NOMO-1 (cell line): ENCODE data around the gene OR7G1.
A peak's percentile ranks its signal among the peaks of the same experiment; 100 is the strongest.

Source experiments
- DNase-seq, 2 experiments: peaks; one replicate each; lab custom pipeline; 2025; ENCODE audit not compliant: unreplicated experiment in 2 of 2; lab: John Stamatoyannopoulos, UW

OR7G1 gene, protein sequence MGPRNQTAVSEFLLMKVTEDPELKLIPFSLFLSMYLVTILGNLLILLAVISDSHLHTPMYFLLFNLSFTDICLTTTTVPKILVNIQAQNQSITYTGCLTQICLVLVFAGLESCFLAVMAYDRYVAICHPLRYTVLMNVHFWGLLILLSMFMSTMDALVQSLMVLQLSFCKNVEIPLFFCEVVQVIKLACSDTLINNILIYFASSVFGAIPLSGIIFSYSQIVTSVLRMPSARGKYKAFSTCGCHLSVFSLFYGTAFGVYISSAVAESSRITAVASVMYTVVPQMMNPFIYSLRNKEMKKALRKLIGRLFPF

DNA sequence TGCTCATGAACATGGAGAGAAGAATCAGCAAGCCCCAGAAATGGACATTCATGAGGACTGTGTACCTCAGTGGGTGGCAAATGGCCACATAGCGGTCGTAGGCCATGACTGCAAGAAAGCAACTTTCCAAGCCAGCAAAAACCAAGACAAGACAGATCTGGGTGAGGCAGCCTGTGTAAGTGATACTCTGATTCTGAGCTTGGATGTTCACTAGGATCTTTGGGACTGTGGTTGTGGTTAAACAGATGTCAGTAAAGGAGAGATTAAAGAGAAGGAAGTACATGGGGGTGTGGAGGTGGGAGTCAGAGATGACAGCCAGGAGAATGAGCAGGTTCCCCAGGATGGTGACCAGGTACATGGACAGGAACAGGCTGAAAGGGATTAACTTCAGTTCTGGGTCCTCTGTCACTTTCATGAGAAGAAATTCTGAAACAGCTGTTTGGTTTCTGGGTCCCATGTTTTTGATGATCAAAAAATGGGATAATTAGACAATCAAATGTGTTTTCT is at the start of gene OR7G1:
OR7G1 (minus strand) TSS at position 457 of the 507 bp plus-strand sequence; CDS start at position 457, 0 bp downstream.
- no peak for DNase-seq

DNA sequence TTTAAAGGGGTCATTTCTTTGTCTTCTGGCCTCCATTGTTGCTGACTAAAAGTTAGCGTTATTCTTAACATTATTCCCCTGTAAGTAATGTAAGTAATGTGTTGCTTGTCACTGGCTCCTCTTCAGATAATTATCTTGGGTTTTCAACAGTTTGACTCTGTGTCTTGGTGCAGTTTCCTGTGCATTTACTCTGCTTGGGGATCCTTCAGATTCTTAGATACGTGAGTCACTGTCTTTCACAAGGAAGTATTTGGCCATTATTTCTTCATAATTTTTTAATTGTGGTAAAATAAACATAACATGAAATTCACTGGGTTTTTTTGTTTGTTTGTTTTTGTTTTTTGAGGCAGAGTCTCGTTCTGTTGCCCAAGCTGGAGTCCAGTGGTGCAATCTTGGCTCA is 49.7 kb upstream of the OR7G1 start:
- DNase-seq: no peak

DNA sequence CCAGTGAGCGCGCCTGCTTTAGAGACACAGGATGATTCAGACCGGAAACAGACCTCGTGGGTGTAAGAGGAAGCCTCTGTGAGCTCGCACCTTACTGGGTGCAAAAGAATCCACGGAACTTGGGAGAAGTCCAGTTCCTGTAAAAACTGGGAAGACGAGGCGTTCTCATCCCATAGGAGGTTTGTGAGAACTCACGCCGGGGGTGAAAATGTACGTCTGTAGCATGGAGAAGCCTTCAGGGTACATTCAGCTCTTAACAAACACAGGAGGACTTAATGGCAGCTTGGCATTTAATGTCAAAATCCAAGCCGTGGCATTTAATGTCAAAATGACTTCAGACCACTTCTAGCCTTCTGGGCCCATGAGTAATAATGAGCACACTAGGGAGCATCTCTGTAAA is 45.9 kb upstream of the OR7G1 start:
- DNase-seq: no peak

DNA sequence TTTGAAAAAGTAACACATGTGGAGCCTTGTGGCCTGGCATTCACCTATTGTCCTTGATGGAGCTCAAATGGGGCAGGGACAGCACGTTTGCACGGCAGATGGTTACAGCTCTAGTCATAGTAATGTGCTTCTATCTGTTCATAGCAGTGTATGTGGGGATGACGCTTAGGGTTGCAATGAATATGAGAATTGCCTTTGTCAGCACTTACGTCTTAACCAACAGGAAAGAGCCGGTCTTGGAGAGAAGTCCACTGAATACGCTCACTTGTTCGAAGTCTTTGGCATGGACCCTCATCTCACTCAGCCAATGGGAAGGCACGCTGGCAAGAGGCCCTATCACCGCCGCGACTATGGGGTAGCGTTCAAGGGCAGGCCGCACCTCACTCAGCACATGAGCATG is 44.3 kb upstream of the OR7G1 start:
- DNase-seq: no peak

DNA sequence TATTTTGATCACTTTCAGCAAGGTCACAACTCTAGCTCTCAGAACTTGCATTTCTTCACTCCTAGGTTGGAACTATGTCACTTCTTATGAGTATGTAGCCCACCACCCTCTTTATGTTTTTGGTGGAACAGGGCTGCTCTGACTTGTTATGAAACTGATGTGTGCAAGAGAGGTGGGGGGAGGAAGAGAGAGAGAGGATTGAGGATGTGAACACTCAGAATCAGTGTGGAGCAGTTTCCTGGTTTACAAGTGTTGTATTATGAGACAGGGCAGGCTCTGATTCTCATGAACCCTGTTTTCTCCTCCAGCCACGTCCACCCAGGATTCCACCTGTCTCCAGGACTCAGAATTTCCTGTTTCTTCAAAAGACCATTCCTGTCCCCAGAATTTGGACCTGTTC is 40.7 kb upstream of the OR7G1 start:
- no peak for DNase-seq

DNA sequence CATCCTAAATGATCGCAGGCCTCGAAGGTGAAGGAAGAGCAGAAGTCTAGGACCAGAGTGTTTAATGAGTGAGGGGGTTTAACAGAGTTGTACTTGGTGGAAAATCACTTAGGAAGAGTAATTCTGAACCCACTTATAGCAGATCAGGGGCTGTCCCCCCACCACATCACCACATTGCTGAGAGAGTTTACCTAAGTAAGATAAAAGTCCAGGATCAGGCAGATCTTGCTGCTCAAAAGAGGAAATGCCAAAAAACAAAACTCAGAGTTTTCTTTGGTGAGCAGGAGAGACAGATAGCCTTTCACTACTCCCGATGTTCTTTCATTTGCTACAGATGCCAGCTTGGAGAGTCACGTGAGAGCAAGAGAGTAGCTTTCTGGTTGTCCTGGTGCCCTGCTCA is 40.0 kb upstream of the OR7G1 start:
- no peak for DNase-seq

DNA sequence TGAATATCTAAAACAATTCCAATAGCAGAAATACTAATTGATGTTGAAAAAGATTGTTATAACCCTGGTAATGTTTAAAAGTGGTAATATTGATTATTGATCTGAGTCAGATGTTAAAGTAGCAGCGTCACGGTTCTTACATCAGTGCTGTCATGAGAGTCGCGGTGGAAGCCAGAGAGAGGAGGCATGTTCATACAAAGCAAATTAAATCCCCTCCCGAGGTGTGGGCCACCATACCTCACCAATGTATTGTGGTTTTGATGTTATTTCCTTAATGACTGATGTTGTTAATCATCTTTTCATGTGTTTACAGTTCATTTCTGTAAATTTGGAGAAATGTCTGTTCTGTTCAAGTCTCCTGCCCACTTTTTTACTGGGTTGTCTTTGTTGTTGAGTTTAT is 35.8 kb upstream of the OR7G1 start:
- no peak for DNase-seq

DNA sequence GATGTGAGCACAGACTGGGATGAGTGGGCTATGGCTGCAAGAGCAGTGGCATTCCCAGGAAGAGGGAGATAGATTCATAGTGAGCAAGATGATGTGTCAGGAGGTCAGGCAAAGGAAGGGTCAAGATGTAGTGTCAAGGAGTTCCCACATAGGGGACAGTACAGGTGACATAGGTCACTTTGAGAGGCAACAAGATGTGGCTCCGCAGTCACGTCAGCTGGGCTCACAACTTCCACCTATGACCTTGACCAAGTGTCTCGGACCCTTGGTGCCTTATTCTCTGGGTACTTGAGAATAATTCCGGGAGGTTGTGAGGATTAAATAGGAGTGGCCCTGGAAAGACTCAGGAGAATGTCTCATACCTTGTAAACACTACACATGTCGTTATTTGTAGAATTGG is 35.1 kb upstream of the OR7G1 start:
- DNase-seq: no peak

DNA sequence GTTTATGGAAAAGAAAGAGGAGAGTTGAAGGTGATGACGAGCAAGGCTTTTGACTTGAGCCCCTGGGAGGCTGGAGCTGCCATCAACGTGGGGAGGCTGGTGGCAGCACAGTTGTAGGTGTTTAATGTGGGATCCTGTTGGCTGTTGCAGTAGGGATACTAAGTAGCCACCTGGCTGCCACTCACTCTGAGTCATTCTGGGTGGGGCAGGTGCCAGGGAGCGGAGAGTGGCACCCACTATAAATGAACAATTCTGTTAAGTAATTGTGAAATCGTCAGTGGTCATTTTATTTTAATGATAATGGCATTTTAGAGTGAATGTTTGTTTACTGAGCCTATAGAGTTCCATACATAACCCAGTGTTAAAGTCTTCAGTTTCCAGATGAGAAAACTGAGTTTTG is 34.4 kb upstream of the OR7G1 start:
- no peak for DNase-seq

DNA sequence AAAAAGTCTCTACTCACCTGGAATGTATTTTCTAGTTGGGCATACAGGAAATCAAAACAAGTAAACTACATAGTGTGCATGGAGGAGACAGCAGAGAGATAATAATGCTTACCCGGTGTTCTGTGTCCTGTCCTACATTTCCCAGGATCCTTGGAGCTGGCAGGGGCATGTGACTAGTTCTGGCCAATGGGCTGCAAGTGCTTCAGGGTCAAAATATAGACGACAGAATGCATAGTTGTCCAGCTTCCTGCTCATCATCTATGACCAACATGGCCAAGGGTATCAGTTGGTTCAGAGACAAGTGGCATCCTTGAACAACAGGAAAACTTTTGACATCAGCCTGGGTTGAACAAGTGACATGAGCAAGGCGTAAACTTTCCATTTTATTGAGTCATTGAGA is 33.1 kb upstream of the OR7G1 start:
- DNase-seq: no peak

DNA sequence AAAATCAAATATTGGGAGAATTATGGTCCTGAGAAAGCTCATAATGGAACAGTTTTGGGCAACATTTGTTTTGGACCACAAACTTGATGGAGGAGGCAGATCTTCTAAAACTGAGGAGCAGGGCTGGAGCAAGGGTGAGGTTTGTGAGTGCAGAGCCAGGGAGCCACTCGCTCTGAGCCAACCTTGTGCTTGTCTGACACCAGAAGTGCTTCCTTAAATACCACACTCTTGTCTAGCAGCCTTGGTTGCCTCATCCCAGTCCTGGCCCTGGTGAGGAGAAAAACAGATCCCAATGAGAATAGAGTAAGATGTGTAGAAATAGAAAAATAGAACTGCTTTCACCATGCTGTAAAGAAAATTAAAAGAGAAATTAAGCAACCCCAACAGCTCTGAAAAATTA is 31.3 kb upstream of the OR7G1 start:
- no peak for DNase-seq

DNA sequence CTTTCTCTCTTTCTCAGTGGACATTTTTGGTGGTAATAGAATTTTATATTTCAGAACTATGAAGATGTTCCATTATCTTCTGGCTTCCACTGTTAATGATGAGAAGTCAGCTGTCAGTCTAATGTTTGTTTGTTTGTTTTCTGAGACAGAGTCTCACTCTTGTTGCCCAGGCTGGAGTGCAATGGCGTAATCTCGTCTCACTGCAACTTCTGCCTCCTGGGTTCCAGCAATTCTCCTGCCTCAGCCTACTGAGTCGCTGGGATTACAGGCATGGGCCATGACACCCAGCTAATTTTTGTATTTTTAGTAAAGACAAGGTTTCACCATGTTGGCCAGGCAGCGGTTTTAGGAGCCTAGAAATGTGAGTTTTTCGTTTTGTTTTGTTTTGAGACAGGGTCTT is 29.4 kb upstream of the OR7G1 start:
- DNase-seq: no peak

DNA sequence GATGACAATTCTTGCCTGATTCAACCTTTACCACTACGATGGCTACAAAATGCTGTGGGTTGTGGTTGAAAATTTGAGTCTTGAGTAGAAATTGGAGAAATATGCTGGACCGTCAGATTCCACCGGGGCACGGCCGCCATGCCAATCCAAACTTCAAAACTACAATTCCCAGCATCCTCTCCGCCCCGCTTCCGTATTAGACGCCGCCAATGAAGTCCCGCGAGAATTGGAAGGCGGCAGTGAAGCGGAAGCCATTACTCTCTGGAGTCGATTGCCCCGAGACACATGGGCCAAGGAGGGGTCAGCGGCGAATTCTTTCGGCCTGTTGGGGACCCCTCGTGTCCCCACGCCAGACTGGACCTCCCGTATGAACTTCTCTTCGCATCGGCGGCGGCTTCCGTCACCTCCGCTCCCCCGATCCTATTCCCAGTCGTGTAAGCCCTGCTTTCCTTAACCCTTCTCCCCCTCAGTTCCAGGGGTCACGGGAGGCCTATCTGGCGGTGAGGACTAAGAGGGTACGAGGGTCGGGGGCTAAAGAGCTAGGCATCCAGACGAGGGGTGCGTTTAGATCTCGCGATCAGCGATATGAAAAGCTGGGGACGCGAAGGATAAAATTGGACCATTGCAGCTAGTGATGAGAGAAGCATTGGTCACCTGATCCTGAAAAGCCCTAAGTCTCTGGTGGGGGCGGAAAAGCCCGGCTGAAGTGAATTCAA is 24.8 kb upstream of the OR7G1 start, which contains the start of gene ZNF317:
ZNF317 (plus strand) TSS at position 239 of the 716 bp plus-strand sequence. CDS start 15,620 bp downstream, outside the sequence.
- DNase-seq: peak; percentile 79 to 93

DNA sequence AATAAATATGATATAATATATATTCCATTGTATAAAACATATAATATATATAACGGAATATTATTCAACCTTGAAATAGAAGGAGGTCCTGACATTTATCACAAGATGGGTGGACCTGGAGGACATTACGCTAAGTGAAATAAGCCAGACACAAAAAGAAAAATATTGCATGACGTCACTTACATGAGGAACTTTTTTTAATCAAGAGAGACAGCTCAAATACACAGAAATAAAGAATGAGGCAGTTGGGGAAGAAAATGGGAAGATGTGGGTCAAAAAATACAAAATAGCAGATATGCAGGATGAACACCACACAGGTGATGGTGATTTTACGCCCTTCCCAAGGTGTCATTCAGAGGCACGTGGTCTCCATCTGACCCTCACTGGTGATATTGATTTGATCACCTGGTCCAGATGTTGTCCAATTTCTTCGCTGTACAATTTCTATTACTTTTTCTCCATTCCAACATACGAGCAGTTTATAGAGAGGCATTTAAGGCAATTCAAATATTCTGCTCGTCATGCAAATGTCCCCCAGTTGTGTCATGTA is 24.1 kb upstream of the OR7G1 start:
- no peak for DNase-seq

DNA sequence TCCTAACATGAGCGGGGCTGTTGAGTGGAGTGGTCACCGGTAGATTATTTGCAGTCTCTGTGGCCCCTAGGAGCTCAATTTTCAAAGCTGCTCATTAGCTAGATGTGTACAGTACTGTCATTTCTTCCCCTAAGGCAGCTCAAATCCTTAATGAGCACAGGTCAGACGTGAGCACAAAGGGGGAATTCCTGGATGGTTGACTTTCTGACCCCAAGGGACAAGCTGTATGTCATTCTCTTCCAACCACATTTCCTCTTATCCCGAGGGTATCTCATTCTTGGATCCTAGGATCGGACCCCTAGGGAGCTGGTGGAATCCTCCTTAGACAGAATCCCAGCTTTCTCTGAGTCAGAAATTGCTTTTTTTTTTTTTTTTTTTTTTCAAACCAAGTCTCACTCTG is 16.9 kb upstream of the OR7G1 start:
- no peak for DNase-seq

DNA sequence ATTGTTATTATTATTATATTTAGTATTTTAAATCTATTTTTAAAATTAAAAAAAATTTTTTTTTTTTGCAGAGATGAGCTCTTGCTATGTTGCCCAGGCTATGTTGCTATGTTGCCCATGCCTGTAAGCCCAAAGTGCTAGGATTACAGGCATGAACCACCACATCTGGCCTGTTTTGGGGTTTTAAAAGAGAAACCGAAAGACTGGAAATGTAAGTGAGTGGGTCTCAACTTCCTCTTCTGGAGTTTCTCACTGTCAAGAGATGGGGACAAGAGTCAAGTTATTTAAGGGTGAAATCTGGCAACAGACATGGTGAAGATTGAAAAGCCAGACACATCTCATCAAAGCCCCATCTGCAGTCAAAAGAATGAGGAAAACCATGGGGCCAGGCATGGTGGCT is 15.4 kb upstream of the OR7G1 start:
- peak; percentile 35 to 59 for DNase-seq

DNA sequence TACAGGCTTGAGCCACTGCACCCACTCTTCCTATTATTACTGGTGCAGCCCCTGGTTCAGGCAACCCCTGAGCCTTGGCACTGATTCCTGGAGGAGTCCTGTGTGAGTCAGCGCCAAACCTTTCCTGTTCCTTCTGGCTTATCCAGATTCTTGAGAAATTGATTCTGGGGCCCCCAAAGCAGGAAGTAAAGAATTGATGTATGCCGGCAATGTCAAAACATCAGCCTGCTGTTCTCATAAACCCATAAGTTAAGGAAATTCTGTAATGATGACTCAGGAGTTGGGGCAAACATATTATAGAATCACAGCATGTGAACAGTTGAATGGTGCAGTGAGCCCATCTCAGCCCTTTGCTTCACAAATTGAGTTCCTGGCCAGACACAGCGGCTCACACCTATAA is 12.6 kb upstream of the OR7G1 start:
- no peak for DNase-seq

DNA sequence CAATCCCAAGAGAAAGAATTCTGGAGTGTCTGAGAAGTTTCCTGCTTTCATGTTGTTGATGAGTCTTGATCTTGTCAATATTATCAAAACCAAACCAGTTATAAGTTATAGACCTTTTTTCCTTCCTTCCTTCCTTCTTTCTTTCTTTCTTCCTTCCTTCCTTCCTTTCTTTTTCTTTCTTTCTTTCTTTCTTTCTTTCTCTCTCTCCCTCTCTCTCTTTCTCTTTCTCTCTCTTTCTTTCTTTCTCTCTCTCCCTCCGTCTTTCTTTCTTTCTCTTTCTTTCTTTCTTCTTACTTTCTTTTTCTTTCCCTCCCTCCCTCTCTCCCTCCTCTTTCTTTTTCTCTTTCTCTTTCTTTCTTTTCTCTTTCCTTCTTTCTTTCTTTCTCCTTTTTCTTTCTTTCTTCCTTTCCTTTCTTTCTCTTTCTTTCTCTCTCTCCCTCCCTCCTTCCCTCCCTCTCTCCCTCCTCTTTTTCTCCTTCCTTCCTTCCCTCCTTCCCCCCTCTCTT is 11.4 kb upstream of the OR7G1 start, which contains the start of gene OR7G3:
OR7G3 (minus strand) TSS at position 51 of the 506 bp plus-strand sequence; CDS start at position 51, 0 bp downstream.
- DNase-seq: no peak

DNA sequence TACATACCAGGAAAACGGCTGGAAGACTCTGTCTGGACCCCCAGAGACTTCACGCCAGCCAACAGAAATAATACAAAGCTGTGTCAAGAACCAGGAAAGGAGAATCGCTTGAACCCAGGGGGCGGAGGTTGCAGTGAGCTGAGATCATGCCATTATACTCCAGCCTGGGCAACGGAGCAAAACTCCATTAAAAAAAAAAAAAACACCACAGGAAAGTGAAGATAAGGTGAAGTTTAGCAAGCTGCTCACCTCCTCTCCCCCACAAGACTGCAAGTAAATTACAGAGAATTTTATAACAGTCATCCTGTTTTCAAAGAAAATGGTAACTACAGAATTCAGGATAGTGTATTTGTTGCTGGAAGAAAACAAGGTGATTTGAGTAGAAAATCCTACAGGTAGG is 984 bp upstream of the OR7G1 start:
- no peak for DNase-seq

DNA sequence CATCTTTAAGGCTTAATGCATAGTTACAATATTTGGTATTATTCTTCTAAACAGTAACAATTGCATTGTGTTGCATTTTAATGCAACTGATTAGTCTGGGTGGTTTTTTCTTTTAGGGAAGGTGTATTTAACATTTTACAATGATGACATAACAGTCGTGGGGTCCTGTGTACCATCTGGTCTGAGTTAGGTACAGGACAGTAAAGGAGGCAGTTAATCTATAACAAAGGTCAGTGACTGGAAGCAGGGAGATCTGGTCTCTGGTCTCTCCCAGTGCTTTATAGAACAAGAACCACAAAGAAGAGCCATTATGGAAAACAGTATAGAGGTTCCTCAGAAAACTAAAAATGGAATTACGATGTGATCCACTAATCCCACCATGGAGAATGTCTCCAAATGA is 5.6 kb downstream of the OR7G1 start:
- DNase-seq: no peak

DNA sequence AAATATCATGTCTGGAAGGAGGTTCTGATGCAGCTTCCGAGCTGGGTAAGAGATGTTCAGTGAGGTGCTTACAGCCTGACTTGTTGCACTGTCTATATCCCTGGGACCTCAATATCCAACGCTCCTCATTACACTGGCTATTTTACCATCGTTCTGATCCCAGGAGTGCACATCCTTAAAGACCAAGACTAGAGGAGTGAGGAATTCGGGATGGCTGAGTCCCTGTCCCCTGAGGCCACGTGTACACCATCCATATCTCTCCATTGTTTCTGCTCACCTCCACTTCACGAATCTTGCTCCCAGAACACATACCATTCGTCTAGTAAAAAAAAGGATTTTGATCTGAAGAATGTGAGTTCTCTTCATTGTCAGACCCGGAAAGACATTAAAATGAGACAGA is 8.2 kb downstream of the OR7G1 start, which contains the start of gene OR7G2:
OR7G2 (minus strand) TSS at position 101 of the 400 bp plus-strand sequence. CDS start 4,232 bp downstream, outside the sequence.
- DNase-seq: no peak
